Panc1 (cell line): ENCODE results near the gene CNEP1R1. TPM values are rescaled to one million over a fixed set of nuclear protein-coding genes. Genes with fewer than 3 reads are reported as not detected.

ENCODE experiments used
- ATAC-seq: fragments of 200-7000 bp; cut with Tn5 transposase; 2 replicates; pipeline ENCODE4 v1.9.1; 2020; ENCODE audit warnings: mild to moderate bottlenecking, moderate library complexity
- BruUV-seq: library from RNA; stranded (reverse); fragments of 400-500 nt; replicated peaks from 2 replicates; lab custom pipeline; 2021; lab: Mats Ljungman, UMichigan
- CTCF ChIA-PET: fragments of 300-600 bp; sonication (Branson Sonifier 250); formaldehyde crosslinking; loops from one replicate; lab custom pipeline; 2022; ENCODE audit warnings: antibody characterized with exemption; lab: Charles Lee
- POLR2A ChIA-PET: fragments of 300-600 bp; sonication (Branson Sonifier 250); formaldehyde crosslinking; loops from one replicate; lab custom pipeline; 2022; ENCODE audit warnings: antibody characterized with exemption; lab: Charles Lee
- DNase-seq: peaks from one replicate; pipeline ENCODE4 v3.0.0-alpha.2; 2010; ENCODE audit warnings: low read depth, low spot score
- H3K27ac ChIP-seq: 2 replicates; pipeline ENCODE4 v1.5.1; 2011; ENCODE audit warnings: mild to moderate bottlenecking, low read length, inconsistent platforms
- H3K27me3 ChIP-seq: fragments of 200-500 bp; sonication (Bioruptor generic); 2 replicates; pipeline ENCODE4 v1.6.0; 2014; ENCODE audit warnings: low read length, inconsistent platforms; ENCODE audit not compliant: control insufficient read depth, insufficient read depth
- H3K36me3 ChIP-seq: fragments of 200-500 bp; sonication (Bioruptor generic); 2 replicates; pipeline ENCODE4 v1.5.1; 2014; ENCODE audit warnings: inconsistent platforms, mild to moderate bottlenecking, low read length, moderate library complexity; ENCODE audit not compliant: control insufficient read depth, insufficient read depth
- H3K4me1 ChIP-seq: 2 replicates; pipeline ENCODE4 v1.5.1; 2011; ENCODE audit warnings: inconsistent platforms, mild to moderate bottlenecking, low read length, moderate library complexity; ENCODE audit not compliant: control insufficient read depth, insufficient read depth
- H3K4me3 ChIP-seq, 2 experiments: 2 replicates each; pipeline ENCODE4 v1.5.1; 2011 to 2012; ENCODE audit warnings: low read depth in 2 of 2, low read length in 2 of 2, mild to moderate bottlenecking in 2 of 2, inconsistent platforms in 1 of 2, moderate library complexity in 1 of 2
- H3K9me3 ChIP-seq: fragments of 200-500 bp; sonication (Bioruptor generic); 2 replicates; pipeline ENCODE4 v1.5.1; 2014; ENCODE audit warnings: low read depth, mild to moderate bottlenecking, inconsistent platforms, low read length, moderate library complexity; ENCODE audit not compliant: control insufficient read depth, insufficient read depth
- POLR2AphosphoS5 ChIP-seq: IDR thresholded peaks from 2 replicates; pipeline ENCODE4 v1.6.1; 2012; ENCODE audit warnings: mild to moderate bottlenecking, low read depth, low read length, moderate library complexity
- SIN3A ChIP-seq: IDR thresholded peaks from 2 replicates; pipeline ENCODE4 v1.6.1; 2012; ENCODE audit warnings: low read depth, mild to moderate bottlenecking, low read length, moderate library complexity, borderline replicate concordance; ENCODE audit not compliant: insufficient read depth
- TCF7L2 ChIP-seq: IDR thresholded peaks from 2 replicates; pipeline ENCODE4 v1.6.1; 2011; ENCODE audit warnings: mild to moderate bottlenecking, low read depth, low read length, inconsistent platforms
- in situ Hi-C: cut with HindIII; loops from 2 replicates; pipeline ENCODE4 v1.10.0; 2016; ENCODE audit warnings: low sequenced_read_pairs, low pct_unique_long_range_greater_than_20kb
- intact Hi-C: fragments of 100-400 bp; cut with micrococcal nuclease; formaldehyde crosslinking; loops from one replicate; pipeline ENCODE4 v1.10.0; 2022; ENCODE audit not compliant: unreplicated experiment
- total RNA-seq: library from RNA; stranded (reverse); gene quantifications from one replicate; pipeline ENCODE4 v1.2.1, GENCODE V29; 2021; ENCODE audit not compliant: unreplicated experiment
- TF ChIP-seq, protein P1 (sequence below): fragments of 450-650 bp; IDR thresholded peaks from 2 replicates; pipeline ENCODE4 v1.5.1; 2017; ENCODE audit warnings: mild to moderate bottlenecking
- TF ChIP-seq, protein P2 (sequence below), 2 experiments: IDR thresholded peaks; 2 replicates each; pipeline ENCODE4 v1.6.1; 2011 to 2012; ENCODE audit warnings: low read depth in 2 of 2, control low read depth in 1 of 2, low read length in 1 of 2, mild to moderate bottlenecking in 1 of 2, moderate library complexity in 1 of 2; ENCODE audit not compliant: insufficient read depth in 1 of 2

The CNEP1R1 gene
- total RNA-seq, 1 experiment from 2014 or later, result 22.0 TPM

DNA sequence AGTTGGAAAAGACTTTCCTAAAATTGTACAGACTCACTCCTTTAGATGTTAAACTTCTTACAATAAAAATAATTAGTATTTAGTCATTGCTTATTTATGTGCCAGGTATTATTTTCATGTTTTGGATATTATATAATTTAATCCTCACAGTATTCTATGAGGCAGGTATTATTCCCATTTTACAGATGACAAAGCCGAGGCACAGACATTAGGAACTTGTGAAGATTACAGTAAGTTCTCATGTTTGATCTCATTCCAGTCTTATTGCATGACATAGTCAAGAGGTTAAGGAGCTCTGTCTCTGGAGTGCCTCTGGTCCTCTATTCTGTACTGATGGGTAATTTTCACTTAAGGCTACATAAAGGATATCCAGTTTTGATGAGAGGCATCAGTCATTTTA, 44.0 kb downstream of the CNEP1R1 start:
- Histone ChIP-seq H3K4me1 (no peaks in the 10 kb centered on the region), H3K36me3 (peaks cover 4% of the 10 kb centered on the region), H3K27me3 (no peaks in the 10 kb centered on the region), H3K27ac (no peak overlapping the region), H3K9me3 (no peaks in the 10 kb centered on the region), H3K4me3 (no peak overlapping the region)
- intact Hi-C loops, result no loop called here
- no TSS peak for BruUV-seq
- in situ Hi-C loops, result no loop called here
- ATAC-seq, result no peak
- DNase-seq, result no peak
- ChIA-PET POLR2A (no interaction called here), CTCF (no interaction called here)
- TF ChIP-seq TCF7L2, result no peak
- TF ChIP-seq, protein P1, sequence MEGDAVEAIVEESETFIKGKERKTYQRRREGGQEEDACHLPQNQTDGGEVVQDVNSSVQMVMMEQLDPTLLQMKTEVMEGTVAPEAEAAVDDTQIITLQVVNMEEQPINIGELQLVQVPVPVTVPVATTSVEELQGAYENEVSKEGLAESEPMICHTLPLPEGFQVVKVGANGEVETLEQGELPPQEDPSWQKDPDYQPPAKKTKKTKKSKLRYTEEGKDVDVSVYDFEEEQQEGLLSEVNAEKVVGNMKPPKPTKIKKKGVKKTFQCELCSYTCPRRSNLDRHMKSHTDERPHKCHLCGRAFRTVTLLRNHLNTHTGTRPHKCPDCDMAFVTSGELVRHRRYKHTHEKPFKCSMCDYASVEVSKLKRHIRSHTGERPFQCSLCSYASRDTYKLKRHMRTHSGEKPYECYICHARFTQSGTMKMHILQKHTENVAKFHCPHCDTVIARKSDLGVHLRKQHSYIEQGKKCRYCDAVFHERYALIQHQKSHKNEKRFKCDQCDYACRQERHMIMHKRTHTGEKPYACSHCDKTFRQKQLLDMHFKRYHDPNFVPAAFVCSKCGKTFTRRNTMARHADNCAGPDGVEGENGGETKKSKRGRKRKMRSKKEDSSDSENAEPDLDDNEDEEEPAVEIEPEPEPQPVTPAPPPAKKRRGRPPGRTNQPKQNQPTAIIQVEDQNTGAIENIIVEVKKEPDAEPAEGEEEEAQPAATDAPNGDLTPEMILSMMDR, result no peak
- TF ChIP-seq POLR2AphosphoS5, result no peak
- no peak for TF ChIP-seq SIN3A
- TF ChIP-seq, protein P2, sequence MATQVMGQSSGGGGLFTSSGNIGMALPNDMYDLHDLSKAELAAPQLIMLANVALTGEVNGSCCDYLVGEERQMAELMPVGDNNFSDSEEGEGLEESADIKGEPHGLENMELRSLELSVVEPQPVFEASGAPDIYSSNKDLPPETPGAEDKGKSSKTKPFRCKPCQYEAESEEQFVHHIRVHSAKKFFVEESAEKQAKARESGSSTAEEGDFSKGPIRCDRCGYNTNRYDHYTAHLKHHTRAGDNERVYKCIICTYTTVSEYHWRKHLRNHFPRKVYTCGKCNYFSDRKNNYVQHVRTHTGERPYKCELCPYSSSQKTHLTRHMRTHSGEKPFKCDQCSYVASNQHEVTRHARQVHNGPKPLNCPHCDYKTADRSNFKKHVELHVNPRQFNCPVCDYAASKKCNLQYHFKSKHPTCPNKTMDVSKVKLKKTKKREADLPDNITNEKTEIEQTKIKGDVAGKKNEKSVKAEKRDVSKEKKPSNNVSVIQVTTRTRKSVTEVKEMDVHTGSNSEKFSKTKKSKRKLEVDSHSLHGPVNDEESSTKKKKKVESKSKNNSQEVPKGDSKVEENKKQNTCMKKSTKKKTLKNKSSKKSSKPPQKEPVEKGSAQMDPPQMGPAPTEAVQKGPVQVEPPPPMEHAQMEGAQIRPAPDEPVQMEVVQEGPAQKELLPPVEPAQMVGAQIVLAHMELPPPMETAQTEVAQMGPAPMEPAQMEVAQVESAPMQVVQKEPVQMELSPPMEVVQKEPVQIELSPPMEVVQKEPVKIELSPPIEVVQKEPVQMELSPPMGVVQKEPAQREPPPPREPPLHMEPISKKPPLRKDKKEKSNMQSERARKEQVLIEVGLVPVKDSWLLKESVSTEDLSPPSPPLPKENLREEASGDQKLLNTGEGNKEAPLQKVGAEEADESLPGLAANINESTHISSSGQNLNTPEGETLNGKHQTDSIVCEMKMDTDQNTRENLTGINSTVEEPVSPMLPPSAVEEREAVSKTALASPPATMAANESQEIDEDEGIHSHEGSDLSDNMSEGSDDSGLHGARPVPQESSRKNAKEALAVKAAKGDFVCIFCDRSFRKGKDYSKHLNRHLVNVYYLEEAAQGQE (IDR thresholded peaks at IDR 0.05; ENCODE audit: insufficient read depth in 1 of 2, low read depth in 2 of 2, low read length in 1 of 2), result no peak

DNA sequence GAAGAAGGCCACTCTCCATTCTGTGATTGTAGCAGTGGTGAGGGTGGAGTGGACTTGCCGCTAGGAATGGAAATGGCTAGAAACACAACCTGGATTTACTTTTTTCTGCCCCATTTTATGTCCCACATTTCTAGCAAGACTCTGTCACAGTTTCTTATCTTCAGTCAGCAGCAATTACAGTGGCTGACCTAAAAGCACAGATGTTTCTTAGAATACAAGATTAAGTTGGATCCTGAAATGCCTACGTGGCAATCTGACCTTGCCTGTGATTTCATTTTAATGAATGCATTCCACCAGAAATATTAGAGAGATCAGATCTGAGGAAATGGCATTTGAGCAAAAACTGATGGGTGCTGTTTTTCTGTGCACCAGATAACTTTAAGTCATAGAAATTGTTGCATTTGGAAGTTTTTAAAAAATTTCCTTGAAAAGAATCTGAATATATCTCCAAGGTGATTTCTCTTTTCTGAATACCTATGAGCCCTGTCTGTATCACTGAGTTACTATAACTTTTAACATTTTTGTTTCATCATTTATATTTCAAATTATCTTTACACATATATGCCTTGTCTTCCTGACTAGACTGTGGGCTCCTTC, 46.1 kb downstream of the CNEP1R1 start:
- Histone ChIP-seq H3K27me3 (no peaks in the 10 kb centered on the region), H3K9me3 (no peaks in the 10 kb centered on the region), H3K36me3 (peaks cover 4% of the 10 kb centered on the region), H3K27ac (no peak overlapping the region), H3K4me3 (no peak overlapping the region), H3K4me1 (no peaks in the 10 kb centered on the region)
- DNase-seq (no peak), ATAC-seq (no peak)
- CTCF ChIA-PET, result no interaction called here
- in situ Hi-C loops, result no loop called here
- TF ChIP-seq, protein P1, result no peak
- TF ChIP-seq, protein P2 (IDR thresholded peaks at IDR 0.05; ENCODE audit: insufficient read depth in 1 of 2, low read depth in 2 of 2, low read length in 1 of 2), result no peak
- TF ChIP-seq SIN3A (no peak), POLR2AphosphoS5 (no peak), TCF7L2 (no peak)
- no TSS peak for BruUV-seq
- POLR2A ChIA-PET, result no interaction called here
- intact Hi-C loops, result no loop called here
